H1 (cell line): ENCODE measurements around the gene KCNC4. TPM values are rescaled to one million over a fixed set of nuclear protein-coding genes. Genes with fewer than 3 reads are reported as not detected.

Experiments used
- CTCF ChIA-PET: fragments of 300-600 bp; sonication (Branson Sonifier 250); formaldehyde crosslinking; loops from one replicate; lab custom pipeline; 2021; ENCODE audit not compliant: partially characterized antibody; lab: Charles Lee
- POLR2A ChIA-PET: fragments of 300-600 bp; sonication (Branson Sonifier 250); formaldehyde crosslinking; loops from one replicate; lab custom pipeline; 2021; ENCODE audit warnings: inconsistent platforms; ENCODE audit not compliant: partially characterized antibody; lab: Charles Lee
- DNase-seq, 2 experiments: peaks; one replicate each; pipeline versions ENCODE4 v3.0.0 to v3.0.0-alpha.2; 2010 to 2022; ENCODE audit warnings: low spot score in 2 of 2, low read depth in 1 of 2, mixed read lengths in 1 of 2
- FAIRE-seq: peaks from 2 replicates; lab custom pipeline; 2011; peaks lifted over from hg19 to GRCh38; lab: Jason Lieb, UNC
- H2AFZ ChIP-seq: 2 replicates; pipeline ENCODE4 v1.8.1; 2012; ENCODE audit warnings: low read length, inconsistent platforms
- H2AK5ac ChIP-seq: 2 replicates; pipeline ENCODE4 v1.6.1; 2013; ENCODE audit warnings: low read depth, low read length
- H2BK120ac ChIP-seq: replicated peaks from 2 replicates; pipeline ENCODE3; 2013; ENCODE audit warnings: low read depth, low read length, inconsistent platforms
- H2BK12ac ChIP-seq: 2 replicates; pipeline ENCODE4 v1.6.1; 2013; ENCODE audit warnings: low read depth, low read length
- H2BK15ac ChIP-seq: 2 replicates; pipeline ENCODE4 v1.6.1; 2013; ENCODE audit warnings: low read length
- H2BK20ac ChIP-seq: 2 replicates; pipeline ENCODE4 v1.6.1; 2013; ENCODE audit warnings: low read length
- H2BK5ac ChIP-seq: 2 replicates; pipeline ENCODE4 v1.6.1; 2013; ENCODE audit warnings: low read depth, low read length
- H3K14ac ChIP-seq: 2 replicates; pipeline ENCODE4 v1.6.1; 2013; ENCODE audit warnings: inconsistent platforms; ENCODE audit not compliant: insufficient read length
- H3K18ac ChIP-seq: 2 replicates; pipeline ENCODE4 v1.6.1; 2013; ENCODE audit warnings: low read length; ENCODE audit errors: extremely low read depth
- H3K23ac ChIP-seq: 2 replicates; pipeline ENCODE4 v1.6.1; 2013; ENCODE audit warnings: inconsistent platforms; ENCODE audit not compliant: insufficient read length
- H3K23me2 ChIP-seq: 2 replicates; pipeline ENCODE4 v1.6.1; 2013; ENCODE audit warnings: low read depth, low read length
- H3K27ac ChIP-seq: 2 replicates; pipeline ENCODE4 v1.6.1; 2011; ENCODE audit warnings: low read depth, low read length, inconsistent platforms
- H3K27me3 ChIP-seq, 4 experiments: replicated peaks in 1 of 4; 1 replicate in 1 of 4; 2 replicates in 3 of 4; pipeline versions ENCODE4 v1.6.1 to v1.8.1; 2011 to 2013; ENCODE audit warnings: low read length in 3 of 4, mild to moderate bottlenecking in 3 of 4, inconsistent platforms in 2 of 4, mixed read lengths in 2 of 4, moderate library complexity in 1 of 4; ENCODE audit not compliant: control insufficient read depth in 3 of 4, insufficient read depth in 3 of 4; ENCODE audit errors: extremely low read depth in 1 of 4
- H3K36me3 ChIP-seq, 4 experiments: 2 replicates each; pipeline versions ENCODE4 v1.6.1 to v1.8.1; 2011 to 2013; ENCODE audit warnings: mild to moderate bottlenecking in 4 of 4, low read length in 3 of 4, moderate library complexity in 2 of 4, control low read depth in 1 of 4, inconsistent platforms in 1 of 4; ENCODE audit not compliant: insufficient read depth in 4 of 4, control insufficient read depth in 2 of 4
- H3K4ac ChIP-seq: replicated peaks from 2 replicates; pipeline ENCODE3; 2013; ENCODE audit warnings: low read length, low read depth, mixed read lengths, inconsistent platforms; ENCODE audit not compliant: insufficient read length
- H3K4me1 ChIP-seq, 4 experiments: replicated peaks in 1 of 4; 1 replicate in 1 of 4; 2 replicates in 3 of 4; pipeline versions ENCODE4 v1.6.1 to v1.8.1; 2011 to 2013; ENCODE audit warnings: low read length in 3 of 4, inconsistent platforms in 2 of 4, mixed read lengths in 1 of 4; ENCODE audit not compliant: insufficient read depth in 4 of 4, control insufficient read depth in 3 of 4
- H3K4me2 ChIP-seq, 2 experiments: 2 replicates each; pipeline versions ENCODE4 v1.6.1 to v1.8.1; 2011 to 2013; ENCODE audit warnings: low read depth in 2 of 2, low read length in 2 of 2, control low read depth in 1 of 2, inconsistent platforms in 1 of 2, mild to moderate bottlenecking in 1 of 2; ENCODE audit not compliant: insufficient read depth in 1 of 2
- H3K4me3 ChIP-seq, 4 experiments: fragments of 200-600, 300-600 bp in 1 of 4; sonication (generic), shearing (Covaris generic), sonication (Bioruptor Twin) in 1 of 4; 2 replicates each; pipeline versions ENCODE4 v1.5.1 to v1.8.1; 2011 to 2016; ENCODE audit warnings: low read length in 4 of 4, low read depth in 3 of 4, control low read depth in 2 of 4, inconsistent platforms in 2 of 4, mild to moderate bottlenecking in 2 of 4, mixed read lengths in 1 of 4, moderate library complexity in 1 of 4; ENCODE audit not compliant: insufficient read depth in 2 of 4; ENCODE audit errors: extremely low read depth in 1 of 4
- H3K56ac ChIP-seq: replicated peaks from 2 replicates; pipeline ENCODE3; 2013; ENCODE audit warnings: low read depth, mild to moderate bottlenecking, mixed read lengths, low read length, inconsistent platforms; ENCODE audit not compliant: insufficient read length
- H3K79me1 ChIP-seq: 2 replicates; pipeline ENCODE4 v1.6.1; 2013; ENCODE audit warnings: low read depth, low read length, control low read depth
- H3K79me2 ChIP-seq, 2 experiments: 2 replicates each; pipeline versions ENCODE4 v1.6.1 to v1.8.1; 2012 to 2013; ENCODE audit warnings: low read length in 2 of 2, mild to moderate bottlenecking in 2 of 2, inconsistent platforms in 1 of 2; ENCODE audit not compliant: insufficient read depth in 2 of 2, control insufficient read depth in 1 of 2
- H3K9ac ChIP-seq, 4 experiments: replicated peaks in 1 of 4; 1 replicate in 1 of 4; 2 replicates in 3 of 4; pipeline versions ENCODE4 v1.6.1 to v1.8.1; 2011 to 2013; ENCODE audit warnings: low read depth in 3 of 4, low read length in 3 of 4, control low read depth in 2 of 4, mild to moderate bottlenecking in 2 of 4, moderate library complexity in 2 of 4, inconsistent platforms in 1 of 4; ENCODE audit errors: extremely low read depth in 1 of 4
- H3K9me3 ChIP-seq, 2 experiments: 2 replicates each; pipeline versions ENCODE4 v1.6.1 to v1.8.1; 2012 to 2013; ENCODE audit warnings: mild to moderate bottlenecking in 2 of 2, moderate library complexity in 2 of 2, control low read depth in 1 of 2, inconsistent platforms in 1 of 2, low read depth in 1 of 2, low read length in 1 of 2, mixed read lengths in 1 of 2; ENCODE audit not compliant: insufficient read depth in 2 of 2
- H4K20me1 ChIP-seq, 2 experiments: replicated peaks in 1 of 2; 2 replicates each; pipeline versions ENCODE3 to v1.8.1; 2011 to 2013; ENCODE audit warnings: inconsistent platforms in 2 of 2, low read length in 2 of 2, mild to moderate bottlenecking in 1 of 2; ENCODE audit not compliant: insufficient read depth in 2 of 2, control insufficient read depth in 1 of 2
- H4K5ac ChIP-seq: 2 replicates; pipeline ENCODE4 v1.6.1; 2013; ENCODE audit warnings: low read length, low read depth, mixed read lengths, inconsistent platforms; ENCODE audit not compliant: insufficient read length
- H4K8ac ChIP-seq: 2 replicates; pipeline ENCODE4 v1.8.0; 2013; ENCODE audit warnings: mild to moderate bottlenecking, moderate library complexity, low read length, inconsistent platforms; ENCODE audit not compliant: insufficient read depth; ENCODE audit errors: extremely low read depth
- H4K91ac ChIP-seq: replicated peaks from 2 replicates; pipeline ENCODE3; 2013; ENCODE audit warnings: low read length, mixed read lengths, inconsistent platforms; ENCODE audit not compliant: insufficient read length
- CREB1 ChIP-seq: IDR thresholded peaks from 2 replicates; pipeline ENCODE4 v1.6.1; 2012; ENCODE audit warnings: inconsistent platforms
- CTCF ChIP-seq, 3 experiments: IDR thresholded peaks; 1 replicate in 2 of 3; 2 replicates in 1 of 3; pipeline versions ENCODE4 v1.5.1 to v1.6.1; 2011; ENCODE audit warnings: low read length in 3 of 3, mild to moderate bottlenecking in 3 of 3, inconsistent platforms in 2 of 3, low read depth in 1 of 3, moderate library complexity in 1 of 3; ENCODE audit not compliant: insufficient read depth in 1 of 3; ENCODE audit errors: control extremely low read depth in 1 of 3
- JUND ChIP-seq: IDR thresholded peaks from 2 replicates; pipeline ENCODE4 v1.6.1; 2011; ENCODE audit warnings: mild to moderate bottlenecking, improper control_type of control experiment, low read length
- KDM1A ChIP-seq: fragments of 200-600, 300-600 bp; sonication (generic); IDR thresholded peaks from 2 replicates; pipeline ENCODE4 v1.7.1; 2016; ENCODE audit warnings: mild to moderate bottlenecking, low read length, borderline replicate concordance
- POLR2A ChIP-seq, 2 experiments: IDR thresholded peaks; 1 replicate in 1 of 2; 2 replicates in 1 of 2; pipeline ENCODE4 v1.6.1; 2011; ENCODE audit warnings: low read depth in 2 of 2, low read length in 2 of 2, mild to moderate bottlenecking in 2 of 2; ENCODE audit errors: control extremely low read depth in 1 of 2
- RAD21 ChIP-seq, 2 experiments: IDR thresholded peaks in 1 of 2; conservative IDR thresholded peaks in 1 of 2; 2 replicates each; pipeline ENCODE4 v1.6.1; 2011; ENCODE audit warnings: low read depth in 2 of 2, low read length in 2 of 2, improper control_type of control experiment in 1 of 2, inconsistent platforms in 1 of 2, mild to moderate bottlenecking in 1 of 2, moderate library complexity in 1 of 2
- SIN3A ChIP-seq, 2 experiments: IDR thresholded peaks in 1 of 2; conservative IDR thresholded peaks in 1 of 2; 2 replicates each; pipeline ENCODE4 v1.6.1; 2011 to 2012; ENCODE audit warnings: low read length in 2 of 2, improper control_type of control experiment in 1 of 2, low read depth in 1 of 2, mild to moderate bottlenecking in 1 of 2
- YY1 ChIP-seq: IDR thresholded peaks from 2 replicates; pipeline ENCODE4 v1.6.1; 2011; ENCODE audit warnings: low read depth, mild to moderate bottlenecking, low read length
- WGBS, 2 experiments: shearing (Covaris generic) in 1 of 2; methylation state at CpG; one replicate each; pipeline versions ENCODE4 v1.1.6 to v1.1.7; 2013 to 2015; ENCODE audit warnings: low lambda C conversion rate in 2 of 2, mixed read lengths in 2 of 2, inconsistent platforms in 1 of 2, low coverage in 1 of 2, missing lambda C conversion rate in 1 of 2; ENCODE audit not compliant: insufficient replicate concordance in 2 of 2, insufficient coverage in 1 of 2, insufficient read length in 1 of 2; ENCODE audit errors: extremely low coverage in 1 of 2, missing lambda C conversion rate in 1 of 2; 5-methylcytosine and 5-hydroxymethylcytosine counted together
- polyA plus RNA-seq, 7 experiments: library from polyadenylated mRNA; depleted of rRNA in 3 of 7; stranded (reverse) in 5 of 7; unstranded in 2 of 7; fragments of >200 nt in 5 of 7; fragments of 200-250 nt in 2 of 7; gene quantifications; 1 replicate in 5 of 7; 2 replicates in 1 of 7; 4 replicates in 1 of 7; pipeline versions ENCODE4 v1.2.1 to v1.2.3, GENCODE V29; 2011 to 2013; ENCODE audit warnings: missing spikeins in 2 of 7, mixed read lengths in 2 of 7
- total RNA-seq: library from RNA; stranded (reverse); fragmentation: NEBNext Ultra II Directional; extraction: Animal tissue kit (Norgen Biotek cat#: 25700); gene quantifications from 2 replicates; pipeline ENCODE4 v1.2.1, GENCODE V29; 2021

KCNC4 gene
- total and polyA plus RNA-seq, 2 of the 8 experiments (the other 6 are each of a cell fraction or from before 2014, with no cell fraction given) = 8.1 to 11.2 TPM

- Histone ChIP-seq H4K8ac (no peak overlapping the region), H4K91ac (no peak overlapping the region), H4K20me1 (peaks cover 0 to 4% of the 10 kb centered on the region in 2 experiments), H2BK120ac (no peak overlapping the region), H2BK12ac (no peak overlapping the region), H3K4me2 (no peak overlapping the region), H3K79me1 (no peaks in the 10 kb centered on the region; the same call in 1 of the 2 replicates), H3K18ac (no peak overlapping the region), H2BK5ac (no peak overlapping the region), H3K56ac (no peak overlapping the region), H3K23me2 (peaks cover 20% of the 10 kb centered on the region; the same call in 1 of the 2 replicates), H4K5ac (no peak overlapping the region), H3K4ac (no peak overlapping the region), H3K27me3 (peaks cover 5 to 22% (median 21%) of the 10 kb centered on the region in 4 experiments), H3K4me3 (no peak overlapping the region), H3K14ac (no peak overlapping the region), H2AK5ac (no peak overlapping the region), H2AFZ (peak overlapping the region; percentile 2; the same call in 1 of the 2 replicates), H2BK20ac (no peak overlapping the region), H3K9ac (no peak overlapping the region), H3K79me2 (no peaks in the 10 kb centered on the region), H3K36me3 (no peaks in the 10 kb centered on the region), H3K23ac (no peak overlapping the region), H3K4me1 (peaks cover 11 to 17% (median 15%) of the 10 kb centered on the region in 4 experiments), H2BK15ac (0 out of 2 replicates have a peak overlapping the region, but pooled peaks have one; percentile 18), H3K27ac (no peak overlapping the region), H3K9me3 (no peaks in the 10 kb centered on the region)
- peak; percentile 69 for FAIRE-seq
- peak; percentile 27; the same call in 1 of the 2 replicates for TF ChIP-seq CREB1
- TF ChIP-seq JUND = peak; percentile 54
- peak; percentile 99 for TF ChIP-seq RAD21 (IDR thresholded peaks at IDR 0.05 in 1 of 2, conservative IDR thresholded peaks at IDR 0.05 in 1 of 2; ENCODE audit: low read depth in 2 of 2, low read length in 2 of 2)
- TF ChIP-seq KDM1A = no peak
- TF ChIP-seq CTCF (IDR thresholded peaks at IDR 0.05; ENCODE audit: control extremely low read depth in 1 of 3, insufficient read depth in 1 of 3, low read depth in 1 of 3, low read length in 3 of 3) = peak; percentile 96
- no peak for TF ChIP-seq POLR2A (IDR thresholded peaks at IDR 0.05; ENCODE audit: control extremely low read depth in 1 of 2, low read depth in 2 of 2, low read length in 2 of 2)
- TF ChIP-seq YY1 = 0 out of 2 replicates have a peak, but pooled peaks have one; percentile 22
- 0 out of 4 replicates have a peak, but pooled peaks of 1 of the 2 experiments have one; percentile 45 for TF ChIP-seq SIN3A (conservative IDR thresholded peaks at IDR 0.05 in 1 of 2, IDR thresholded peaks at IDR 0.05 in 1 of 2; ENCODE audit: low read depth in 1 of 2, low read length in 2 of 2)
- 35% methylated on average over 5 of the region's 5 CpGs; no CpG with 5 or more reads in 1 of the 2 experiments for WGBS, 2 experiments
- DNase-seq = peak in 1 of 2 experiments; percentile 93
- ChIA-PET CTCF (interaction anchor here (0.6 to 19.1 kb wide), 73 partner anchors 8 to 347 kb away, joined by 3 to 1001 read pairs (median 5); partner anchors contain the start of genes LAMTOR5 and RBM15), POLR2A (interaction anchor here (0.6 to 3.9 kb wide), 5 partner anchors 16 to 166 kb away, joined by 3 to 12 read pairs (median 4); partner anchors contain the start of gene RBM15)
These were observed 2.3 kb upstream of the KCNC4 start for GRCh38 chr1:110207831-110208230.
